Measurements from ENCODE around the gene ZNF618. TPM values are rescaled to one million over a fixed set of nuclear protein-coding genes. Genes with fewer than 3 reads are reported as not detected.

Gene ZNF618
- total RNA-seq, 2 donors from 2014 or later, result 11.9 to 17.1 TPM

GRCh38 chr9:114057161-114057885 lies 181.2 kb downstream of the ZNF618 start:
- ATAC-seq, result no peak
- TF ChIP-seq POLR2A (IDR thresholded peaks at IDR 0.05), result no peak
- no peak for TF ChIP-seq CTCF (IDR thresholded peaks at IDR 0.05)
- WGBS, 2 donors, result 76 to 85% methylated on average over 7 of the region's 7 CpGs
- Histone ChIP-seq H3K4me3 (no peak overlapping the region), H3K27me3 (no peaks in the 10 kb centered on the region), H3K4me1 (peaks cover 1% of the 10 kb centered on the region), H3K9me3 (no peaks in the 10 kb centered on the region), H3K36me3 (replicated peaks in 1 of 2; ENCODE audit: insufficient read depth in 1 of 2, low read depth in 2 of 2) (no peaks in the 10 kb centered on the region), H3K27ac (no peak overlapping the region)
- peak in 1 of 4 donors; percentile 6 for DNase-seq
- intact Hi-C loops (cut with DNase I), result no loop called here

DNA sequence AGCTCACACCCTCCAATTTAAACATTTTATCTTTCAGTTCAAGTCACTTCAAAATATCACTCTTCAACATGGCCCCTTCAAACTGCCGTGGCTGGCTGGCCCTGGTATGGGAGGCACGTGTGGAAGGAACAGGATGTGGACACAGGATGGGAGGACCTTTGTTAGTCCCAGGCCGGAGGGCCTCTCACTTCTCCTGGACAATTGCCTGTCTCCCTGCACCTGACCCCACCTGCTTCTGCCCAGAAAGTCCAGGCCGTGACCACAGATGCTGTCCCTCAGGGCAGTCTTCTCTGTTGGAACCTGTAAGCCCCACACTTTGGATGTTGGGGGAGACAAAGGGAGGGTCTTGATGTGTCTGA lies 182.6 kb downstream of the ZNF618 start:
- Histone ChIP-seq H3K36me3 (replicated peaks in 1 of 2; ENCODE audit: insufficient read depth in 1 of 2, low read depth in 2 of 2) (no peaks in the 10 kb centered on the region), H3K9me3 (no peaks in the 10 kb centered on the region), H3K4me1 (peaks cover 3% of the 10 kb centered on the region), H3K27ac (peak overlapping the region in 1 of 4 donors; percentile 12), H3K27me3 (no peaks in the 10 kb centered on the region), H3K4me3 (no peak overlapping the region)
- TF ChIP-seq CTCF (IDR thresholded peaks at IDR 0.05), result no peak
- no peak for TF ChIP-seq POLR2A (IDR thresholded peaks at IDR 0.05)
- intact Hi-C loops (cut with DNase I), result no loop called here
- peak in 1 of 4 donors; percentile 7 for DNase-seq
- 86 to 97% methylated on average over 4 of the region's 4 CpGs for WGBS, 2 donors
- no peak for ATAC-seq

DNA sequence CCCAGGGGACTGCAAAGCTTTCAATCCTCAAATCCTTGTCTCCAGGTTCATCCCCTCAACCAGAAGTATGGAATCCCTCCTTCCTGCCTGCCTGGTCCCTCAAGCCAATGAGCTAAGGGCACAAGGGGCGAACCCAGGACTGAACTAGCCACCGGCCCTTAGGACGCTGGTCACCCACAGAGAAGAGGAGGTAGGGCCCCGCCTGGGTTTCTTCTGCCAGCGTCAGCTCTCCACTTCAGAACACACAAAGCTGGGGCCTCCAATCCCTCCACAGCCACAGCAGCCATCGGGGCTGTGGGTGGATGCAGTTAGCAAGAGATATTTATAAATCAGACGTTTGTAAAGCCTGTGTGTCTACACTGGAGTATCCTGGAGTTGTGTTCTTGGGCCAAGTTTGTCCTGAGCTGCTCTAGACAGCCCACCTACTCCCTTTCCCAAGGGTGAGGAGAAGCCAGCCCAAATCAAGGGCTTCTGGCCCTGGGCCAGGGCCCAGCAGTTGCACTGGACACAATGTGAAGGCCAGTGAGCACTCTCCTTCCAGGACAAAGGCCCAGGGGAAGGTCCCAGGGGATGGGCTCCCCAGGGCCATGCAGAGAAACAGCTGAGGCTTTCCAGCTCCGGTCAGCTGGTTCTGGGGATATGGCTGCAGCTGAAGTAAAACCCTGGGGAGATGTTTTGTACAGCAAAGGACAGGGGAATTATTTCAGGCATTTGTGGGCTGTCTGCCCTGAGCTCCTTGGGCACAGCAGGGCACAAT lies 183.1 kb downstream of the ZNF618 start:
- no peaks in the 10 kb centered on the region for H3K9me3 ChIP-seq
- no peaks in the 10 kb centered on the region for H3K36me3 ChIP-seq (replicated peaks in 1 of 2; ENCODE audit: insufficient read depth in 1 of 2, low read depth in 2 of 2)
- peak in 1 of 4 donors; percentile 17 for DNase-seq
- intact Hi-C loops (cut with DNase I), result no loop called here
- H3K27ac ChIP-seq, result peak overlapping the region in 1 of 4 donors; percentile 12
- peak; percentile 49 for ATAC-seq
- H3K27me3 ChIP-seq, result no peaks in the 10 kb centered on the region
- peaks cover 3% of the 10 kb centered on the region for H3K4me1 ChIP-seq
- no peak for TF ChIP-seq POLR2A (IDR thresholded peaks at IDR 0.05)
- no peak for TF ChIP-seq CTCF (IDR thresholded peaks at IDR 0.05)
- 74 to 84% methylated on average over 6 to 8 of the region's 8 CpGs for WGBS, 2 donors
- no peak overlapping the region for H3K4me3 ChIP-seq

GRCh38 chr9:114060070-114060469 lies 184.0 kb downstream of the ZNF618 start:
- intact Hi-C loops (cut with DNase I), result no loop called here
- TF ChIP-seq POLR2A (IDR thresholded peaks at IDR 0.05), result no peak
- TF ChIP-seq CTCF (IDR thresholded peaks at IDR 0.05), result no peak
- ATAC-seq (no peak), DNase-seq (peak in 1 of 4 donors; percentile 2)
- Histone ChIP-seq H3K4me3 (no peak overlapping the region), H3K27ac (no peak overlapping the region), H3K27me3 (no peaks in the 10 kb centered on the region), H3K36me3 (replicated peaks in 1 of 2; ENCODE audit: insufficient read depth in 1 of 2, low read depth in 2 of 2) (no peaks in the 10 kb centered on the region), H3K4me1 (peaks cover 3% of the 10 kb centered on the region), H3K9me3 (no peaks in the 10 kb centered on the region)
- WGBS, 2 donors, result 87 to 93% methylated on average over 8 of the region's 8 CpGs
